Neuronal stem cell (in vitro differentiated cells): ENCODE results near the gene ALDH7A1. TPM values are rescaled to one million over a fixed set of nuclear protein-coding genes. Genes with fewer than 3 reads are reported as not detected.

Experiments used
- DNase-seq: peaks from one replicate; pipeline ENCODE4 v3.0.0-alpha.2; 2013; ENCODE audit warnings: low spot score
- H2AFZ ChIP-seq: one replicate; pipeline ENCODE4 v1.6.1; 2013; ENCODE audit warnings: mild to moderate bottlenecking, low read length, inconsistent platforms
- H2AK5ac ChIP-seq: 2 replicates; pipeline ENCODE4 v1.6.1; 2013; ENCODE audit warnings: low read depth, mild to moderate bottlenecking, inconsistent platforms, low read length, moderate library complexity, mixed read lengths
- H2BK120ac ChIP-seq: 2 replicates; pipeline ENCODE4 v1.6.1; 2013; ENCODE audit warnings: low read depth, mild to moderate bottlenecking, inconsistent platforms, low read length, moderate library complexity, mixed read lengths
- H2BK12ac ChIP-seq: one replicate; pipeline ENCODE4 v1.6.1; 2013; ENCODE audit warnings: low read length, inconsistent platforms
- H2BK15ac ChIP-seq: 2 replicates; pipeline ENCODE4 v1.6.1; 2013; ENCODE audit warnings: mild to moderate bottlenecking, low read length, inconsistent platforms, mixed read lengths
- H2BK5ac ChIP-seq: one replicate; pipeline ENCODE4 v1.6.1; 2013; ENCODE audit warnings: inconsistent platforms, mild to moderate bottlenecking, low read length, moderate library complexity
- H3K14ac ChIP-seq: one replicate; pipeline ENCODE4 v1.6.1; 2013; ENCODE audit warnings: low read length, inconsistent platforms
- H3K18ac ChIP-seq: 2 replicates; pipeline ENCODE4 v1.6.1; 2013; ENCODE audit warnings: low read length, inconsistent platforms
- H3K23ac ChIP-seq: 2 replicates; pipeline ENCODE4 v1.6.1; 2013; ENCODE audit warnings: low read depth, mild to moderate bottlenecking, mixed read lengths, low read length, inconsistent platforms; ENCODE audit not compliant: poor library complexity
- H3K27ac ChIP-seq: replicated peaks from 3 replicates; pipeline ENCODE4 v1.5.1; 2013; ENCODE audit warnings: low read length, inconsistent platforms
- H3K27me3 ChIP-seq, 3 experiments: 2 replicates each; pipeline ENCODE4 v1.6.1; 2013; ENCODE audit warnings: low read length in 3 of 3, mild to moderate bottlenecking in 2 of 3, inconsistent platforms in 1 of 3, low read depth in 1 of 3, mixed read lengths in 1 of 3, moderate library complexity in 1 of 3; ENCODE audit not compliant: control insufficient read depth in 3 of 3, insufficient read depth in 3 of 3
- H3K36me3 ChIP-seq, 2 donors: replicated peaks in 1 of 2; 2 replicates each; pipeline ENCODE4 v1.6.1; 2013; ENCODE audit warnings: low read length in 2 of 2; ENCODE audit not compliant: control insufficient read depth in 2 of 2, insufficient read depth in 2 of 2
- H3K4ac ChIP-seq: 2 replicates; pipeline ENCODE4 v1.6.1; 2013; ENCODE audit warnings: inconsistent platforms, mild to moderate bottlenecking, low read length, moderate library complexity
- H3K4me1 ChIP-seq, 2 donors: 1 replicate in 1 of 2; 2 replicates in 1 of 2; pipeline ENCODE4 v1.6.1; 2013; ENCODE audit warnings: low read length in 2 of 2, low read depth in 1 of 2; ENCODE audit not compliant: control insufficient read depth in 2 of 2, insufficient read depth in 1 of 2
- H3K4me2 ChIP-seq: one replicate; pipeline ENCODE4 v1.6.1; 2013; ENCODE audit warnings: mild to moderate bottlenecking, low read length, inconsistent platforms; ENCODE audit not compliant: insufficient read depth, poor library complexity, severe bottlenecking
- H3K4me3 ChIP-seq, 2 donors: 2 replicates each; pipeline ENCODE4 v1.5.1; 2013; ENCODE audit warnings: low read length in 2 of 2, mild to moderate bottlenecking in 2 of 2, inconsistent platforms in 1 of 2, moderate library complexity in 1 of 2
- H3K79me1 ChIP-seq: one replicate; pipeline ENCODE4 v1.6.1; 2013; ENCODE audit warnings: low read depth, mild to moderate bottlenecking, inconsistent platforms, low read length, moderate library complexity
- H3K9ac ChIP-seq: one replicate; pipeline ENCODE4 v1.6.1; 2013; ENCODE audit warnings: mild to moderate bottlenecking, low read depth, low read length, inconsistent platforms; ENCODE audit not compliant: poor library complexity
- H3K9me3 ChIP-seq, 2 donors: replicated peaks in 1 of 2; 2 replicates each; pipeline versions ENCODE3 to v1.6.1; 2013; ENCODE audit warnings: low read length in 2 of 2, mild to moderate bottlenecking in 2 of 2, inconsistent platforms in 1 of 2, low read depth in 1 of 2, mixed read lengths in 1 of 2, moderate library complexity in 1 of 2; ENCODE audit not compliant: control insufficient read depth in 2 of 2, insufficient read depth in 1 of 2
- H4K8ac ChIP-seq: one replicate; pipeline ENCODE4 v1.6.1; 2013; ENCODE audit warnings: low read depth, mild to moderate bottlenecking, inconsistent platforms, low read length, moderate library complexity
- H4K91ac ChIP-seq: one replicate; pipeline ENCODE4 v1.6.1; 2013; ENCODE audit warnings: low read length, low read depth, mild to moderate bottlenecking, inconsistent platforms; ENCODE audit not compliant: poor library complexity
- WGBS, 2 donors: extraction: QIAGEN DNeasy Blood & Tissue Kit; methylation state at CpG; one replicate each; pipeline ENCODE4 v1.1.7; 2013; ENCODE audit warnings: missing lambda C conversion rate in 2 of 2, mixed read lengths in 1 of 2; ENCODE audit not compliant: insufficient read length in 2 of 2, insufficient replicate concordance in 1 of 2; ENCODE audit errors: extremely low coverage in 2 of 2; 5-methylcytosine and 5-hydroxymethylcytosine counted together
- small RNA-seq: library from polyadenylated mRNA; stranded (forward); fragments of <200 nt; extraction: miRNeasy Mini kit (QIAGEN cat#:217004); gene quantifications from one replicate; pipeline ENCODE3, GENCODE V24; 2013; ENCODE audit not compliant: insufficient read depth

The ALDH7A1 gene

GRCh38 chr5:126483156-126483555, 111.9 kb downstream of the ALDH7A1 start:
- H3K27me3 ChIP-seq, result no peaks in the 10 kb centered on the region
- no peaks in the 10 kb centered on the region for H3K9me3 ChIP-seq
- no peaks in the 10 kb centered on the region for H3K79me1 ChIP-seq
- H4K8ac ChIP-seq, result no peak overlapping the region
- no peak overlapping the region for H2BK120ac ChIP-seq
- no peak overlapping the region for H4K91ac ChIP-seq
- H2BK15ac ChIP-seq, result no peak overlapping the region
- no peak overlapping the region for H3K9ac ChIP-seq
- no peak for DNase-seq
- no peak overlapping the region for H3K23ac ChIP-seq
- H3K18ac ChIP-seq, result no peak overlapping the region
- no peak overlapping the region for H3K4me2 ChIP-seq
- H2BK5ac ChIP-seq, result no peak overlapping the region
- no CpG with 5 or more reads among the region's 3 CpGs for WGBS, 2 donors
- H2AFZ ChIP-seq, result peak overlapping the region; percentile 11
- no peak overlapping the region for H3K4me3 ChIP-seq
- no peaks in the 10 kb centered on the region for H3K4me1 ChIP-seq
- H3K4ac ChIP-seq, result no peak overlapping the region
- no peak overlapping the region for H2BK12ac ChIP-seq
- no peak overlapping the region for H3K14ac ChIP-seq
- peaks cover 0 to 3% of the 10 kb centered on the region in 2 donors for H3K36me3 ChIP-seq
- no peak overlapping the region for H2AK5ac ChIP-seq
- no peak overlapping the region for H3K27ac ChIP-seq

- Histone ChIP-seq H3K23ac (no peak overlapping the region), H3K4ac (no peak overlapping the region), H3K27ac (no peak overlapping the region)
Measured at GRCh38 chr5:126482591-126482990, 112.4 kb downstream of the ALDH7A1 start.

GRCh38 chr5:126481243-126481642, 113.8 kb downstream of the ALDH7A1 start:
- no peak overlapping the region for H2AK5ac ChIP-seq
- H3K36me3 ChIP-seq, result peaks cover 0 to 2% of the 10 kb centered on the region in 2 donors
- no peak overlapping the region for H2BK12ac ChIP-seq
- H3K27me3 ChIP-seq, result no peaks in the 10 kb centered on the region
- no peak overlapping the region for H3K27ac ChIP-seq
- DNase-seq, result no peak
- no peak overlapping the region for H4K91ac ChIP-seq
- no peak overlapping the region for H3K18ac ChIP-seq
- no peaks in the 10 kb centered on the region for H3K79me1 ChIP-seq
- H3K9me3 ChIP-seq, result no peaks in the 10 kb centered on the region
- no peak overlapping the region for H3K4ac ChIP-seq
- no CpG with 5 or more reads among the region's 2 CpGs for WGBS, 2 donors
- no peak overlapping the region for H3K9ac ChIP-seq
- H3K14ac ChIP-seq, result no peak overlapping the region
- H4K8ac ChIP-seq, result no peak overlapping the region
- H3K23ac ChIP-seq, result no peak overlapping the region
- H2BK15ac ChIP-seq, result no peak overlapping the region
- H2BK5ac ChIP-seq, result no peak overlapping the region
- no peak overlapping the region for H3K4me3 ChIP-seq
- H2AFZ ChIP-seq, result no peak overlapping the region
- no peaks in the 10 kb centered on the region for H3K4me1 ChIP-seq
- H3K4me2 ChIP-seq, result no peak overlapping the region
- H2BK120ac ChIP-seq, result no peak overlapping the region

More at GRCh38 chr5:126482591-126482990, 112.4 kb downstream of the ALDH7A1 start:
- Histone ChIP-seq H3K79me1 (no peaks in the 10 kb centered on the region), H3K18ac (no peak overlapping the region), H3K4me1 (no peaks in the 10 kb centered on the region), H3K36me3 (peaks cover 0 to 3% of the 10 kb centered on the region in 2 donors), H2BK12ac (no peak overlapping the region), H3K4me2 (no peak overlapping the region), H4K8ac (no peak overlapping the region), H4K91ac (no peak overlapping the region), H3K14ac (no peak overlapping the region), H2AK5ac (no peak overlapping the region), H3K9ac (no peak overlapping the region), H3K27me3 (no peaks in the 10 kb centered on the region), H2BK120ac (no peak overlapping the region), H3K9me3 (no peaks in the 10 kb centered on the region), H2AFZ (no peak overlapping the region), H3K4me3 (no peak overlapping the region), H2BK15ac (no peak overlapping the region), H2BK5ac (no peak overlapping the region)
- no CpG with 5 or more reads among the region's 1 CpG for WGBS, 2 donors
- no peak for DNase-seq

Small RNA genes lying within 50 kb of the gene (small RNA-seq; reads per million reads assigned to genes)
- not detected for gene RNU6-290P
